Kidney (tissue), 14 donors: Measurements from ENCODE around the gene COPS7B. TPM values are rescaled to one million over a fixed set of nuclear protein-coding genes. Genes with fewer than 3 reads are reported as not detected.

ENCODE experiments used
- DNase-seq, 5 donors: peaks; one replicate each; pipeline ENCODE4 v3.0.0-alpha.2; 2013 to 2020
- FAIRE-seq: peaks from 2 replicates; lab custom pipeline; 2012; peaks lifted over from hg19 to GRCh38; lab: Jason Lieb, UNC
- H3K27ac ChIP-seq, 2 donors: one replicate each; pipeline ENCODE4 v1.7.0; 2013; ENCODE audit warnings: low read depth in 2 of 2, low read length in 2 of 2, inconsistent platforms in 1 of 2
- H3K27me3 ChIP-seq: one replicate; pipeline ENCODE4 v1.7.1; 2013; ENCODE audit warnings: low read length, inconsistent platforms; ENCODE audit not compliant: control insufficient read depth, insufficient read depth
- H3K36me3 ChIP-seq, 3 donors: one replicate each; pipeline versions ENCODE4 v1.7.0 to v1.7.1; 2013; ENCODE audit warnings: low read length in 3 of 3, control low read depth in 1 of 3, inconsistent platforms in 1 of 3; ENCODE audit not compliant: insufficient read depth in 3 of 3, control insufficient read depth in 2 of 3
- H3K4me1 ChIP-seq, 3 donors: one replicate each; pipeline versions ENCODE4 v1.7.0 to v1.7.1; 2013; ENCODE audit warnings: low read length in 3 of 3, inconsistent platforms in 1 of 3, low read depth in 1 of 3; ENCODE audit not compliant: control insufficient read depth in 2 of 3, insufficient read depth in 2 of 3
- H3K4me3 ChIP-seq, 3 donors: one replicate each; pipeline versions ENCODE4 v1.7.0 to v1.8.1; 2013; ENCODE audit warnings: low read length in 3 of 3, control low read depth in 1 of 3, inconsistent platforms in 1 of 3
- H3K9ac ChIP-seq, 3 donors: one replicate each; pipeline versions ENCODE4 v1.7.0 to v1.7.1; 2013; ENCODE audit warnings: low read length in 3 of 3, control low read depth in 1 of 3, inconsistent platforms in 1 of 3
- H3K9me3 ChIP-seq, 3 donors: one replicate each; pipeline versions ENCODE4 v1.7.0 to v1.7.1; 2013; ENCODE audit warnings: low read length in 3 of 3, control low read depth in 1 of 3, inconsistent platforms in 1 of 3; ENCODE audit not compliant: control insufficient read depth in 2 of 3, insufficient read depth in 1 of 3
- CTCF ChIP-seq: IDR thresholded peaks from 3 replicates; pipeline ENCODE4 v1.5.1; 2012; ENCODE audit warnings: mild to moderate bottlenecking, moderate library complexity, borderline replicate concordance; ENCODE audit not compliant: insufficient read depth; ENCODE audit errors: extremely low read depth
- intact Hi-C: fragments of 100-400 bp; cut with DNase I; formaldehyde crosslinking; loops from one replicate; pipeline ENCODE4 v1.11.1; 2022
- polyA plus RNA-seq: library from polyadenylated mRNA; stranded (reverse); fragments of 350-450 nt; fragmentation: Illumina TruSeq; extraction: RNeasy Lipid Tissue Mini Kit (QIAGEN cat#74804); gene quantifications from one replicate; pipeline ENCODE4 v1.2.3, GENCODE V29; 2014; ENCODE audit warnings: low read depth, low replicate concordance; ENCODE audit not compliant: insufficient read depth
- total RNA-seq: library from RNA; stranded (reverse); fragmentation: NEBNext Ultra II Directional; extraction: Animal tissue kit (Norgen Biotek cat#: 25700); gene quantifications from one replicate; pipeline ENCODE4 v1.2.1, GENCODE V29; 2021
- donor health status: control.
- donor health status: control.
- donor health status: control.
- donor health status: control.
- donor health status: control.
- donor health status: DM: yes; HTN: yes; CAD: no.
- donor health status: Normal renal cell carcinoma (clear cell type).

The COPS7B gene
- total and polyA plus RNA-seq, 2 donors from 2014 or later = 21.9 to 33.0 TPM

- Histone ChIP-seq H3K27ac (no peak overlapping the region), H3K27me3 (no peaks in the 10 kb centered on the region), H3K9ac (no peak overlapping the region), H3K4me1 (no peaks in the 10 kb centered on the region), H3K9me3 (no peaks in the 10 kb centered on the region), H3K36me3 (no peaks in the 10 kb centered on the region), H3K4me3 (no peak overlapping the region)
- intact Hi-C loops = no loop called here
- FAIRE-seq (no peak), DNase-seq (no peak)
- TF ChIP-seq CTCF = no peak
Observed at GRCh38 chr2:231853105-231853504, 66.9 kb downstream of the COPS7B start.

GRCh38 chr2:231854616-231855125, 68.4 kb downstream of the COPS7B start:
- Histone ChIP-seq H3K27ac (no peak overlapping the region), H3K4me1 (no peaks in the 10 kb centered on the region), H3K9me3 (no peaks in the 10 kb centered on the region), H3K36me3 (no peaks in the 10 kb centered on the region), H3K27me3 (no peaks in the 10 kb centered on the region), H3K4me3 (no peak overlapping the region), H3K9ac (no peak overlapping the region)
- TF ChIP-seq CTCF = no peak
- intact Hi-C loops = no loop called here
- DNase-seq = no peak
- FAIRE-seq = no peak

- no peak for FAIRE-seq
- H3K9ac ChIP-seq = no peak overlapping the region
- no peak overlapping the region for H3K27ac ChIP-seq
- intact Hi-C loops = no loop called here
- no peak for DNase-seq
- no peaks in the 10 kb centered on the region for H3K36me3 ChIP-seq
- H3K4me1 ChIP-seq = no peaks in the 10 kb centered on the region
- no peak overlapping the region for H3K4me3 ChIP-seq
- TF ChIP-seq CTCF = no peak
- no peaks in the 10 kb centered on the region for H3K9me3 ChIP-seq
- no peaks in the 10 kb centered on the region for H3K27me3 ChIP-seq
Observed at GRCh38 chr2:231856959-231857358, 70.7 kb downstream of the COPS7B start.

Other genes starting within 250 kb of the COPS7B start
- gene TEX44, start 193.6 kb upstream of the COPS7B start, total RNA-seq = not detected
- gene TEX44, start 193.6 kb upstream of the COPS7B start, polyA plus RNA-seq = not detected
- 1,173 TPM for gene PTMA, start 77.9 kb upstream of the COPS7B start, total RNA-seq
- gene PTMA, start 77.9 kb upstream of the COPS7B start, polyA plus RNA-seq = 825 TPM
- gene PDE6D, start 5.2 kb upstream of the COPS7B start, total RNA-seq = 21.7 TPM
- gene PDE6D, start 5.2 kb upstream of the COPS7B start, polyA plus RNA-seq = 28.2 TPM
- not detected for gene NPPC, start 140.0 kb downstream of the COPS7B start, total RNA-seq
- gene NPPC, start 140.0 kb downstream of the COPS7B start, polyA plus RNA-seq = not detected
- gene DIS3L2, start 175.3 kb downstream of the COPS7B start, total RNA-seq = 47.7 TPM
- 12.3 TPM for gene DIS3L2, start 175.3 kb downstream of the COPS7B start, polyA plus RNA-seq